ENCODE data around the gene CTTNBP2. TPM values are rescaled to one million over a fixed set of nuclear protein-coding genes. Genes with fewer than 3 reads are reported as not detected.

Gene CTTNBP2
- total and polyA plus RNA-seq, 10 of the 15 experiments (the other 5 are each of a cell fraction or from before 2014, with no cell fraction given): 0.04 to 0.43 TPM; not detected in 8

GRCh38 chr7:117769085-117769484, 104.2 kb downstream of the CTTNBP2 start:
- Histone ChIP-seq H3K9ac (ENCODE audit: control insufficient read depth, insufficient read depth, low read length) (no peak overlapping the region), H3K79me2 (ENCODE audit: control insufficient read depth, insufficient read depth, low read length) (no peaks in the 10 kb centered on the region), H3K27ac (ENCODE audit: control insufficient read depth, insufficient read depth) (no peak overlapping the region), H2AFZ (ENCODE audit: control insufficient read depth, low read depth, low read length) (no peak overlapping the region; the same call in 1 of the 2 replicates), H3K4me2 (ENCODE audit: control insufficient read depth, insufficient read depth) (no peak overlapping the region), H3K27me3 (replicated peaks in 1 of 2; ENCODE audit: control insufficient read depth in 2 of 2, insufficient read depth in 2 of 2, low read length in 1 of 2) (no peaks in the 10 kb centered on the region; a peak in 1 of 4 replicates), H3K4me1 (ENCODE audit: control insufficient read depth, insufficient read depth, low read length) (peaks cover 17% of the 10 kb centered on the region), H3K9me3 (replicated peaks; ENCODE audit: control insufficient read depth, insufficient read depth, low read length) (no peaks in the 10 kb centered on the region), H3K36me3 (ENCODE audit: control insufficient read depth in 2 of 2, insufficient read depth in 2 of 2, low read length in 1 of 2) (no peaks in the 10 kb centered on the region), H4K20me1 (ENCODE audit: control insufficient read depth, insufficient read depth) (no peaks in the 10 kb centered on the region), H3K4me3 (no peak overlapping the region)
- POLR2A ChIA-PET: no interaction called here
- RAD21 ChIA-PET (ENCODE audit: unreplicated experiment): no interaction called here
- WGBS (ENCODE audit: insufficient coverage, insufficient replicate concordance, low lambda C conversion rate, missing lambda C conversion rate): 52% methylated on average over 1 of the region's 1 CpG
- intact Hi-C loops (cut with micrococcal nuclease; ENCODE audit: unreplicated experiment) (no loop called here), in situ Hi-C loops (cut with MboI) (no loop called here)
- 0 out of 3 replicates have a peak, but pooled peaks have one; percentile 11 for ATAC-seq
- DNase-seq (ENCODE audit: low read depth, low spot score): no peak
- SMC1A ChIA-PET (ENCODE audit: uncharacterized antibody, unreplicated experiment): interaction anchor here (1.2 to 1.4 kb wide), 2 partner anchors 9 to 12 kb away, joined by 4 to 5 read pairs; no protein-coding TSS in a partner anchor
- no TSS peak for BruUV-seq (replicated peaks)
- TF ChIP-seq IKZF1 (conservative IDR thresholded peaks at IDR 0.05): no peak
- TF ChIP-seq MTA2 (IDR thresholded peaks at IDR 0.05; ENCODE audit: low read depth): 0 out of 2 replicates have a peak, but pooled peaks have one; percentile 8
- CTCF ChIA-PET: interaction anchor here (0.6 to 1.2 kb wide), 2 partner anchors 9 to 18 kb away, joined by 3 to 4 read pairs; no protein-coding TSS in a partner anchor
- FAIRE-seq: peak; percentile 47

DNA sequence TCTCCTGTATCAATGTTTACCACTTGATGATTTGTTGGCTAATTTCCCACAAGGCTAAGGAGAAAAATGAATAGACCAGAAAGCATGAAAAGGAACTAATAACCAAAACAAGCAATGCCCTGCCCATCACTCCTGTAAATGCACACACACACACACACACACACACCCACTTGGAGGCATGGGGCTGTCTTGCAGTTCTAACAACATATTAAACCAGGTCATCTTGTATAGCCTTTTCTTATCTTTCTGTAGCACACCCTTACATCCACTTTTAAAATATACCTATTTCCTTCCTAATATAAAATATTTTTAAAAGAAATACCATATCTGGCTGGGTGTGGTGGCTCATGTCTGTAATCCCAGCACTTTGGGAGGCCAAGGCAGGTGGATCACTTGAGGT, 105.3 kb downstream of the CTTNBP2 start:
- H3K36me3 ChIP-seq (ENCODE audit: control insufficient read depth in 2 of 2, insufficient read depth in 2 of 2, low read length in 1 of 2): no peaks in the 10 kb centered on the region
- BruUV-seq (replicated peaks): no TSS peak
- H3K4me3 ChIP-seq: no peak overlapping the region
- H3K27ac ChIP-seq (ENCODE audit: control insufficient read depth, insufficient read depth): no peak overlapping the region
- no peaks in the 10 kb centered on the region; a peak in 1 of 4 replicates for H3K27me3 ChIP-seq (replicated peaks in 1 of 2; ENCODE audit: control insufficient read depth in 2 of 2, insufficient read depth in 2 of 2, low read length in 1 of 2)
- ChIA-PET RAD21 (ENCODE audit: unreplicated experiment) (no interaction called here), POLR2A (no interaction called here), SMC1A (ENCODE audit: uncharacterized antibody, unreplicated experiment) (no interaction called here), CTCF (no interaction called here)
- in situ Hi-C loops (cut with MboI): no loop called here
- H3K4me1 ChIP-seq (ENCODE audit: control insufficient read depth, insufficient read depth, low read length): peaks cover 8% of the 10 kb centered on the region
- no peak overlapping the region for H3K9ac ChIP-seq (ENCODE audit: control insufficient read depth, insufficient read depth, low read length)
- DNase-seq (ENCODE audit: low read depth, low spot score) (no peak), ATAC-seq (no peak), FAIRE-seq (no peak)
- no peaks in the 10 kb centered on the region for H3K79me2 ChIP-seq (ENCODE audit: control insufficient read depth, insufficient read depth, low read length)
- H4K20me1 ChIP-seq (ENCODE audit: control insufficient read depth, insufficient read depth): no peaks in the 10 kb centered on the region
- no peak overlapping the region for H3K4me2 ChIP-seq (ENCODE audit: control insufficient read depth, insufficient read depth)
- H2AFZ ChIP-seq (ENCODE audit: control insufficient read depth, low read depth, low read length): no peak overlapping the region
- TF ChIP-seq ESRRA (IDR thresholded peaks at IDR 0.05; ENCODE audit: low read length): no peak
- no peaks in the 10 kb centered on the region for H3K9me3 ChIP-seq (replicated peaks; ENCODE audit: control insufficient read depth, insufficient read depth, low read length)
- intact Hi-C loops (cut with micrococcal nuclease; ENCODE audit: unreplicated experiment): no loop called here
